PC-3 (cell line): Measurements from ENCODE around the gene SPATA19. TPM values are rescaled to one million over a fixed set of nuclear protein-coding genes. Genes with fewer than 3 reads are reported as not detected.

Experiments used
- ATAC-seq: fragments of 200-7000 bp; cut with Tn5 transposase; 2 replicates; pipeline ENCODE4 v1.9.1; 2020; ENCODE audit warnings: mild to moderate bottlenecking, moderate library complexity
- BruUV-seq: library from RNA; stranded (reverse); fragments of 400-500 nt; replicated peaks from 2 replicates; lab custom pipeline; 2021; lab: Mats Ljungman, UMichigan
- CTCF ChIA-PET: fragments of 300-600 bp; sonication (Branson Sonifier 250); formaldehyde crosslinking; loops from one replicate; lab custom pipeline; 2022; ENCODE audit warnings: antibody characterized with exemption; lab: Charles Lee
- POLR2A ChIA-PET: fragments of 300-600 bp; sonication (Branson Sonifier 250); formaldehyde crosslinking; loops from one replicate; lab custom pipeline; 2022; ENCODE audit warnings: antibody characterized with exemption; ENCODE audit not compliant: unreplicated experiment; lab: Charles Lee
- DNase-seq: peaks from one replicate; pipeline ENCODE4 v3.0.0-alpha.2; 2015
- H2AFZ ChIP-seq: fragments of 300-600 bp; sonication (generic); 2 replicates; pipeline ENCODE4 v1.6.0; 2016; ENCODE audit warnings: antibody characterized with exemption, low read length
- H3F3A ChIP-seq: fragments of 300-600 bp; sonication (generic); one replicate; pipeline ENCODE4 v1.6.0; 2017; ENCODE audit warnings: antibody characterized with exemption, low read length, control low read depth, mild to moderate bottlenecking; ENCODE audit not compliant: unreplicated experiment
- H3K27ac ChIP-seq: fragments of 300-600 bp; sonication (generic); 2 replicates; pipeline ENCODE4 v1.5.1; 2016; ENCODE audit warnings: mild to moderate bottlenecking, low read length
- H3K27me3 ChIP-seq: fragments of 300-600 bp; sonication (generic); 2 replicates; pipeline ENCODE4 v1.6.1; 2016; ENCODE audit warnings: low read length, mixed read lengths
- H3K36me3 ChIP-seq: fragments of 300-600 bp; sonication (generic); 2 replicates; pipeline ENCODE4 v1.6.1; 2016; ENCODE audit warnings: low read depth, mixed run types, low read length, mixed read lengths
- H3K4me1 ChIP-seq: fragments of 300-600 bp; sonication (generic); 2 replicates; pipeline ENCODE4 v1.5.1; 2016; ENCODE audit warnings: low read length; ENCODE audit not compliant: insufficient read depth
- H3K4me2 ChIP-seq: fragments of 300-600 bp; sonication (generic); 2 replicates; pipeline ENCODE4 v1.6.0; 2016; ENCODE audit warnings: low read length
- H3K4me3 ChIP-seq: fragments of 300-600 bp; sonication (generic); 2 replicates; pipeline ENCODE4 v1.5.1; 2016; ENCODE audit warnings: mild to moderate bottlenecking, low read length, mixed read lengths
- H3K79me2 ChIP-seq: fragments of 300-600 bp; sonication (generic); 2 replicates; pipeline ENCODE4 v1.6.1; 2017; ENCODE audit warnings: low read length, mixed read lengths
- H3K9ac ChIP-seq: fragments of 300-600 bp; sonication (generic); 2 replicates; pipeline ENCODE4 v1.6.0; 2016; ENCODE audit warnings: mild to moderate bottlenecking, low read length
- H3K9me2 ChIP-seq: fragments of 300-600 bp; sonication (generic); replicated peaks from 2 replicates; pipeline ENCODE4 v1.6.1; 2016; ENCODE audit warnings: mixed run types, low read length, mixed read lengths
- H3K9me3 ChIP-seq: fragments of 300-600 bp; sonication (generic); 2 replicates; pipeline ENCODE4 v1.6.1; 2016; ENCODE audit warnings: low read length, mixed read lengths
- H4K20me1 ChIP-seq: fragments of 300-600 bp; sonication (generic); 2 replicates; pipeline ENCODE4 v1.6.1; 2016; ENCODE audit warnings: low read length, mixed read lengths
- EZH2 ChIP-seq: fragments of 300-600 bp; sonication (generic); IDR thresholded peaks from one replicate; pipeline ENCODE4 v1.6.1; 2017; ENCODE audit warnings: antibody characterized with exemption, mild to moderate bottlenecking, low read length; ENCODE audit not compliant: unreplicated experiment
- EZH2phosphoT487 ChIP-seq: fragments of 300-600 bp; sonication (generic); IDR thresholded peaks from 2 replicates; pipeline ENCODE4 v1.6.1; 2018; ENCODE audit warnings: mild to moderate bottlenecking, antibody characterized with exemption, low read length, borderline replicate concordance
- intact Hi-C: fragments of 100-400 bp; cut with micrococcal nuclease; formaldehyde crosslinking; loops from 2 replicates; pipeline ENCODE4 v1.9.0; 2023
- total RNA-seq: library from RNA; depleted of rRNA; stranded (reverse); fragments of >200 nt; gene quantifications from 2 replicates; pipeline ENCODE4 v1.2.3, GENCODE V29; 2014
- TF ChIP-seq, protein P1 (sequence below): fragments of 300-600 bp; sonication (generic); conservative IDR thresholded peaks from 2 replicates; pipeline ENCODE4 v1.5.1; 2017; ENCODE audit warnings: antibody characterized with exemption, low read depth, mild to moderate bottlenecking, low read length

Gene SPATA19
- total RNA-seq, 1 experiment from 2014 or later, result not detected

- Histone ChIP-seq H3K27me3 (0 out of 2 replicates have a peak, but pooled peaks cover 12% of the 10 kb centered on the region), H3K4me3 (no peak overlapping the region), H3K9ac (no peak overlapping the region), H4K20me1 (no peaks in the 10 kb centered on the region), H3K79me2 (no peaks in the 10 kb centered on the region), H3K9me2 (no peaks in the 10 kb centered on the region), H3K27ac (no peak overlapping the region), H3F3A (no peaks in the 10 kb centered on the region), H3K4me1 (no peaks in the 10 kb centered on the region), H3K9me3 (peaks cover 11% of the 10 kb centered on the region; the same call in 1 of the 2 replicates), H3K4me2 (no peak overlapping the region), H3K36me3 (no peaks in the 10 kb centered on the region), H2AFZ (no peak overlapping the region)
- no peak for DNase-seq
- ChIA-PET CTCF (no interaction called here), POLR2A (no interaction called here)
- no TSS peak for BruUV-seq
- TF ChIP-seq EZH2phosphoT487 (no peak), EZH2 (no peak)
- TF ChIP-seq, protein P1, sequence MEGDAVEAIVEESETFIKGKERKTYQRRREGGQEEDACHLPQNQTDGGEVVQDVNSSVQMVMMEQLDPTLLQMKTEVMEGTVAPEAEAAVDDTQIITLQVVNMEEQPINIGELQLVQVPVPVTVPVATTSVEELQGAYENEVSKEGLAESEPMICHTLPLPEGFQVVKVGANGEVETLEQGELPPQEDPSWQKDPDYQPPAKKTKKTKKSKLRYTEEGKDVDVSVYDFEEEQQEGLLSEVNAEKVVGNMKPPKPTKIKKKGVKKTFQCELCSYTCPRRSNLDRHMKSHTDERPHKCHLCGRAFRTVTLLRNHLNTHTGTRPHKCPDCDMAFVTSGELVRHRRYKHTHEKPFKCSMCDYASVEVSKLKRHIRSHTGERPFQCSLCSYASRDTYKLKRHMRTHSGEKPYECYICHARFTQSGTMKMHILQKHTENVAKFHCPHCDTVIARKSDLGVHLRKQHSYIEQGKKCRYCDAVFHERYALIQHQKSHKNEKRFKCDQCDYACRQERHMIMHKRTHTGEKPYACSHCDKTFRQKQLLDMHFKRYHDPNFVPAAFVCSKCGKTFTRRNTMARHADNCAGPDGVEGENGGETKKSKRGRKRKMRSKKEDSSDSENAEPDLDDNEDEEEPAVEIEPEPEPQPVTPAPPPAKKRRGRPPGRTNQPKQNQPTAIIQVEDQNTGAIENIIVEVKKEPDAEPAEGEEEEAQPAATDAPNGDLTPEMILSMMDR, result no peak
- no peak for ATAC-seq
- intact Hi-C loops, result no loop called here
These were observed 3.3 kb downstream of the SPATA19 start for GRCh38 chr11:133842053-133842452.

- TF ChIP-seq EZH2phosphoT487 (no peak), EZH2 (no peak)
- TF ChIP-seq, protein P1, result no peak
- Histone ChIP-seq H2AFZ (no peak overlapping the region), H3K9me2 (no peaks in the 10 kb centered on the region), H4K20me1 (no peaks in the 10 kb centered on the region), H3K79me2 (no peaks in the 10 kb centered on the region), H3K4me1 (no peaks in the 10 kb centered on the region), H3K9me3 (peaks cover 14% of the 10 kb centered on the region; the same call in 1 of the 2 replicates), H3K27me3 (0 out of 2 replicates have a peak, but pooled peaks cover 12% of the 10 kb centered on the region), H3F3A (no peaks in the 10 kb centered on the region), H3K4me2 (no peak overlapping the region), H3K36me3 (no peaks in the 10 kb centered on the region), H3K4me3 (no peak overlapping the region), H3K27ac (no peak overlapping the region), H3K9ac (no peak overlapping the region)
- ChIA-PET CTCF (no interaction called here), POLR2A (no interaction called here)
- intact Hi-C loops, result no loop called here
- DNase-seq (no peak), ATAC-seq (no peak)
- no TSS peak for BruUV-seq
These were observed 3.9 kb downstream of the SPATA19 start for GRCh38 chr11:133841279-133842043.

GRCh38 chr11:133840479-133840941 is 4.8 kb downstream of the SPATA19 start:
- no TSS peak for BruUV-seq
- Histone ChIP-seq H3K27me3 (0 out of 2 replicates have a peak, but pooled peaks cover 12% of the 10 kb centered on the region), H3F3A (no peaks in the 10 kb centered on the region), H3K27ac (no peak overlapping the region), H3K4me2 (no peak overlapping the region), H3K9ac (no peak overlapping the region), H3K4me1 (no peaks in the 10 kb centered on the region), H3K9me2 (no peaks in the 10 kb centered on the region), H3K36me3 (no peaks in the 10 kb centered on the region), H3K9me3 (peaks cover 19% of the 10 kb centered on the region; the same call in 1 of the 2 replicates), H3K79me2 (no peaks in the 10 kb centered on the region), H3K4me3 (no peak overlapping the region), H2AFZ (no peak overlapping the region), H4K20me1 (no peaks in the 10 kb centered on the region)
- intact Hi-C loops, result no loop called here
- no peak for ATAC-seq
- ChIA-PET CTCF (no interaction called here), POLR2A (no interaction called here)
- TF ChIP-seq, protein P1, result no peak
- TF ChIP-seq EZH2phosphoT487 (no peak), EZH2 (no peak)
- DNase-seq, result no peak
